NCI-H1694 treated with DMSO at 0.1 percent for 48 hours (cell line): ENCODE results near the gene AFF1.
A peak's percentile ranks its signal among the peaks of the same experiment; 100 is the strongest.
"Not testable (repeated sequence)": the region's sequence is repeated elsewhere in the genome, so short reads cannot be mapped to it uniquely, and the experiment has no call there.

ENCODE experiments used
- DNase-seq: peaks from one replicate; lab custom pipeline; 2025; lab: John Stamatoyannopoulos, UW

Gene AFF1

GRCh38 chr4:87012265-87012953, 77.6 kb downstream of the AFF1 start:
- no peak for DNase-seq

GRCh38 chr4:87012954-87013308, 78.1 kb downstream of the AFF1 start:
- not testable (repeated sequence) for DNase-seq

- DNase-seq: no peak
These were observed 79.5 kb downstream of the AFF1 start for GRCh38 chr4:87014284-87014782.

GRCh38 chr4:87015416-87015815, 80.6 kb downstream of the AFF1 start:
- DNase-seq: no peak

GRCh38 chr4:87017580-87018342, 83.0 kb downstream of the AFF1 start:
- no peak for DNase-seq

- DNase-seq: no peak
These were observed 83.9 kb downstream of the AFF1 start for GRCh38 chr4:87018753-87019152.

GRCh38 chr4:87019246-87019791, 84.5 kb downstream of the AFF1 start:
- DNase-seq: no peak

GRCh38 chr4:87019898-87020297, 85.1 kb downstream of the AFF1 start:
- DNase-seq: no peak

GRCh38 chr4:87024201-87024600, 89.4 kb downstream of the AFF1 start:
- DNase-seq: no peak

- no peak for DNase-seq
These were observed 90.3 kb downstream of the AFF1 start for GRCh38 chr4:87025023-87025613.

GRCh38 chr4:87025614-87026041, 90.8 kb downstream of the AFF1 start:
- no peak for DNase-seq

GRCh38 chr4:87026800-87027495, 92.1 kb downstream of the AFF1 start:
- DNase-seq: no peak

GRCh38 chr4:87029356-87029755, 94.5 kb downstream of the AFF1 start:
- DNase-seq: no peak

- DNase-seq: no peak
These were observed 95.3 kb downstream of the AFF1 start for GRCh38 chr4:87030124-87030523.

GRCh38 chr4:87030755-87031441, 96.1 kb downstream of the AFF1 start:
- DNase-seq: no peak

GRCh38 chr4:87031920-87032319, 97.1 kb downstream of the AFF1 start:
- DNase-seq: no peak

- no peak for DNase-seq
These were observed 98.2 kb downstream of the AFF1 start for GRCh38 chr4:87032884-87033533.

GRCh38 chr4:87033902-87034301, 99.1 kb downstream of the AFF1 start:
- DNase-seq: no peak

- no peak for DNase-seq
These were observed 99.7 kb downstream of the AFF1 start for GRCh38 chr4:87034527-87034926.

- peak; percentile 6 for DNase-seq
These were observed 101.2 kb downstream of the AFF1 start for GRCh38 chr4:87035881-87036509.

GRCh38 chr4:87036713-87037112, 101.9 kb downstream of the AFF1 start:
- DNase-seq: no peak
